BLaER1 (cell line): ENCODE data around the gene SERTAD4.

Experiments
- H3K27ac ChIP-seq: shearing (Covaris generic); formaldehyde crosslinking; 2 replicates; pipeline ENCODE4 v1.8.1; 2022
- H3K27me3 ChIP-seq: shearing (Covaris generic); formaldehyde crosslinking; 2 replicates; pipeline ENCODE4 v1.8.1; 2022
- H3K36me3 ChIP-seq: shearing (Covaris generic); formaldehyde crosslinking; 2 replicates; pipeline ENCODE4 v1.8.1; 2022
- H3K4me1 ChIP-seq: shearing (Covaris generic); formaldehyde crosslinking; 2 replicates; pipeline ENCODE4 v1.8.1; 2022
- H3K4me2 ChIP-seq: shearing (Covaris generic); formaldehyde crosslinking; 2 replicates; pipeline ENCODE4 v1.8.1; 2022
- H3K4me3 ChIP-seq: shearing (Covaris generic); formaldehyde crosslinking; 2 replicates; pipeline ENCODE4 v1.8.1; 2022
- H3K9ac ChIP-seq: shearing (Covaris generic); formaldehyde crosslinking; 2 replicates; pipeline ENCODE4 v1.8.1; 2022
- H3K9me3 ChIP-seq: shearing (Covaris generic); formaldehyde crosslinking; 2 replicates; pipeline ENCODE4 v1.8.1; 2022
- H4K20me1 ChIP-seq: shearing (Covaris generic); formaldehyde crosslinking; 2 replicates; pipeline ENCODE4 v1.8.1; 2022
- Cebpa-rat ChIP-seq: shearing (Covaris generic); IDR thresholded peaks from 2 replicates; pipeline ENCODE4 v1.8.1; 2022

Gene SERTAD4

DNA sequence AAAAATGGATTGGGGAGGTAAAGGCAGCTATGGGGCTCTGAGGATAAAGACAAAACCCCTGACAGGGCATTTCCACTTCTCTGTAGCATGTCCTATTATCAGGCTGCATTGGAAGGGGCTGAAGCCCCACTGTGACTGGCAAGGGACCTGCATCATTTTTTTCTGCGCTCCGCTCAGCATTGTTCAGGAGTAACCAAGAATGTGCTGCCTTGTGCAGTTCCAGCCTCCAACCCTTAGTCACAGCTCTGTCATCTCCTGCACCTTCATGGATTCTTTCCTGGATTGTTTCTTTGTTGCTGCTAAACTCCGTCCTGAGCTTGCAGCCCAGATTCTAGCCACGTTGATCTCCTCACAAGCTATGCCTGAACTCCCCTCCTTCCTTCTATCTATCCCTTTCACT is 37.4 kb downstream of the SERTAD4 start:
- H3K27me3 ChIP-seq: no peaks in the 10 kb centered on the region
- H3K9me3 ChIP-seq: no peaks in the 10 kb centered on the region
- H3K36me3 ChIP-seq: no peaks in the 10 kb centered on the region
- no peak overlapping the region for H3K4me2 ChIP-seq
- H3K4me3 ChIP-seq: no peak overlapping the region
- H3K27ac ChIP-seq: no peak overlapping the region
- H3K9ac ChIP-seq: no peak overlapping the region
- TF ChIP-seq Cebpa-rat: no peak
- H4K20me1 ChIP-seq: no peaks in the 10 kb centered on the region
- H3K4me1 ChIP-seq: no peaks in the 10 kb centered on the region

DNA sequence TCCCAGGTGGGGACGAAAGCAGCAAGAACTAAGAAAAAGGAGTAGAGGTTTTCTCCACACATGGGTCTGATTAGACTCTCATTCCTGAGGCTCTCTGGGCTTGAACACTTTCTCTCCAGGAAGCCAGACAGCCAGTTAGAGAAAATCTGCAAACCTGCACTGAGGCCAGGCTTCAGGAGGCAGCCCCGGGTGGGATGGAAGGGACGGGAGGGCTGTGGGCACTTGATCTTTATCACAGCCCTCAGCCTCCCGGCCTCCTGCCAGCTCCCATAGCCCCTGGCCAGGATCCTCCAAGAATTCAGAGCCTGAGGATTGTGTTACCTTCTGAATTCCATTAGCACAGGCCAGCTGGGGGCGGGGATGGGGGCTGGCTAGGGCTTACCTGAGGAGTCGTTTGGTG is 40.1 kb downstream of the SERTAD4 start:
- Histone ChIP-seq H3K9me3 (no peaks in the 10 kb centered on the region), H3K4me2 (no peak overlapping the region), H3K4me3 (no peak overlapping the region), H3K27ac (no peak overlapping the region), H3K4me1 (no peaks in the 10 kb centered on the region), H3K36me3 (no peaks in the 10 kb centered on the region), H3K27me3 (no peaks in the 10 kb centered on the region), H3K9ac (no peak overlapping the region), H4K20me1 (no peaks in the 10 kb centered on the region)
- TF ChIP-seq Cebpa-rat: no peak

DNA sequence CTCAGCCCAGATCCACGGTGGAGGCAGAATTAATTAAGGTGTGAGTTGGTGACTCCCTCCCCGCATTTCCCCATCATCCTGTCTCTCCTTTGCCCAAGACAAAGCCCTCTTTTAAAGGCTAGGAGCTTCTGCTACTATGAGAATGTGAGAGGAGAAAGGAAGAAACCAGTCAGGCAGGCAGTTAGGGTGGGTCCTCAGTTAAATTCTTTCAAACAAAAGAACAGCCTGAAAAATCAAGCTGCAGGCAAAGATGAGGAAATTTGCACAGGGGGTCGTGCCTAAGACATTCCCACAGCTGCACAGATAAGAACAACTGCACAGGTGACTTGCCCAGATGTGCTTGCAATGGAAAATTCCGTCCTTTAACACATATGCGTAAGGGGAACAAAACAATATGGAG is 47.6 kb downstream of the SERTAD4 start:
- H3K27me3 ChIP-seq: no peaks in the 10 kb centered on the region
- H3K27ac ChIP-seq: no peak overlapping the region
- H3K4me2 ChIP-seq: no peak overlapping the region
- H3K9me3 ChIP-seq: peaks cover 29% of the 10 kb centered on the region
- no peak for TF ChIP-seq Cebpa-rat
- no peaks in the 10 kb centered on the region for H3K4me1 ChIP-seq
- no peak overlapping the region for H3K4me3 ChIP-seq
- no peaks in the 10 kb centered on the region for H4K20me1 ChIP-seq
- no peak overlapping the region for H3K9ac ChIP-seq
- H3K36me3 ChIP-seq: no peaks in the 10 kb centered on the region

DNA sequence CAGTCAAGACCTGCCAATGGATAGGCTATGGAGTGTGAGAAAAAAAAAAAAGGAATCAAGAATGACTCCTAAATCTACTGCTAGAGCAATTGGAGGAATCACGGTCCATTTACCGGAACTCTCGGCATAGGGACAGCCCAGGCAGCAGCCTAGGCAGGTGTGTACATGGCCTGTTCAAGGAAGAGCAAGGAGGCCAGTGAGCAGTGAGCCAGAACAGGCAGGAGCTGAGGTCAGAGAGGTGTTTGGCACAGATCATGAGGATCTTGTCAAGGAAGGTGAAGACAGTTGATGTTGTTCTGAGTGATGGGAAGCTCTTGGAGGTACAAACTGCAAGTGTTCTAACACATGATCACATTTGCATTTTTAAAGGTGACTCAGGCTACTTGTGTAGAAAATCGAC is 55.5 kb downstream of the SERTAD4 start:
- Histone ChIP-seq H3K36me3 (no peaks in the 10 kb centered on the region), H3K9ac (no peak overlapping the region), H3K27me3 (peaks cover 27% of the 10 kb centered on the region), H3K4me3 (no peak overlapping the region), H3K4me2 (no peak overlapping the region), H3K4me1 (no peaks in the 10 kb centered on the region), H3K27ac (no peak overlapping the region), H3K9me3 (no peaks in the 10 kb centered on the region), H4K20me1 (no peaks in the 10 kb centered on the region)
- no peak for TF ChIP-seq Cebpa-rat

DNA sequence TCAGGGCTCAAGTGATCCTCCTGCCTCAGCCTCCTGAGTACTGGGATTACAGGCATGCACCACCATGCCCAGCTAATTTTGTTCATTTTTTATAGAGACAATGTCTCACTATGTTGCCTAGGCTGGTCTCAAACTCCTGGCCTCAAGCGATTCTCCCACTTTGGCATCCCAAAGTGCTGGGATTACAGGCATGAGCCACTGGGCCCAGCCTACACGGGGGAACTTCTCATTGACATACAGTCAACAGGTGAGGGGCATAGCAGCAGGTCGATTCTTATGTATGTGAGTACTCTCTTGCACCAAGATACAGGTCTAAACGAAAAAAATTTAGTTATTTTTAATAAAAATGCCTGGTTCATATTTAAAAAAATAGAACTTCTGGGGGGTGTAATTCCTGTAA is 56.7 kb downstream of the SERTAD4 start:
- Histone ChIP-seq H3K27ac (no peak overlapping the region), H3K36me3 (no peaks in the 10 kb centered on the region), H3K9ac (no peak overlapping the region), H3K27me3 (peaks cover 34% of the 10 kb centered on the region), H3K4me3 (no peak overlapping the region), H3K4me2 (no peak overlapping the region), H3K4me1 (no peaks in the 10 kb centered on the region), H4K20me1 (no peaks in the 10 kb centered on the region), H3K9me3 (no peaks in the 10 kb centered on the region)
- TF ChIP-seq Cebpa-rat: no peak

DNA sequence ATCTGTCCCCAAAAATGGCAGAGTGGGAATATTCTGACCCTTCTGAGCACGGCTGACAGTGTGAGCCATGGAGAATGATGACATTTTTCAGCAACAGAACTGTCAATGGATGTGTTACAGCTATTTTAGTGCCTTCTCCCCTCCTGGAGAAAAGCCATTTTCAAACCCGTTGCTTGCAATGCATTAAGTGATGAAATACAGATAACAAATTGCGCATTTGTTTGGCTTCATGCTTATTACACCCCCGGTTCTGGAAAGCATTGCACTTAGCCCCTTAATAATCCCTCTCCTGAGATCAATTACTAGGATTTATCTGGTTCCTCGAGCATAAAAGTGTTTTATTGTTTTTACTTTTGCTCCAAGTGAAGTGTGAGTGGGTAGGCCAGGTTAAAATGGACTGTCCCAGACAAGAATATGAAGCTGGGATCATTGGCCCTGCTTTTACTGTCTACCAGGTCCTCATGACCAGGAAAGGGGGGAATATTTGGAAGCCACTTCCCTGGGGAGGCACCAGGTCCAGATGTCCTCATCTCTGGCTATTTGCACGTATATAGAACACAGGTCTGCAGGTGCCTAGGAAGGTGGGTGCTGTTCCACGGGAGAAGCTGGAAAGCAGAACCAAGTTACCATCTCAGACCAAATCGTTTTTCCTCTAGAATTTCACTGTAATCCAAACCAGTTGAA is 58.6 kb downstream of the SERTAD4 start:
- no peak overlapping the region for H3K27ac ChIP-seq
- TF ChIP-seq Cebpa-rat: no peak
- peaks cover 41% of the 10 kb centered on the region for H3K27me3 ChIP-seq
- no peak overlapping the region for H3K4me2 ChIP-seq
- no peaks in the 10 kb centered on the region for H4K20me1 ChIP-seq
- H3K9me3 ChIP-seq: no peaks in the 10 kb centered on the region
- H3K4me1 ChIP-seq: no peaks in the 10 kb centered on the region
- no peak overlapping the region for H3K4me3 ChIP-seq
- H3K9ac ChIP-seq: no peak overlapping the region
- H3K36me3 ChIP-seq: no peaks in the 10 kb centered on the region

DNA sequence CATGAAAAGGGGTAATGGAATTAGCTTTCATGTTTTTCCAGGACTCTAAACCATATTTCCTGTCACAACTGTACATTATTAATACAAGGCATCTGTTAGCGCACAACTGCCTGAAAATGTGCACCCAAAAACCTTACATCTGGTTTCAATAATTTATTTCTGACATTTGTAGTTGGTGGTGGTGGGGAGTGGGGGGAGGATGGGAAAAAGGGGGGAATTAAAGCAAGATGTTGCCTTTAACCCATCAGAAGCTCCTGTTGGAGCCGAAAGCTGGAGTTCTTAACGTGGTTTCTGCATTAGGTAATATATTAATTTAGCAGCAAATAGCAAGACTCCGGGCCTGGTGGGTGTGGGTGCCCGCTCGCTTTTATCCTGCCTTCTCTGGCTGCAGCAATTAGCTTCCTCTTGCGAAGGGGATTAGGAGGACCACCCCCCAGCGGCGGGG is 59.2 kb downstream of the SERTAD4 start:
- H3K36me3 ChIP-seq: no peaks in the 10 kb centered on the region
- no peaks in the 10 kb centered on the region for H3K4me1 ChIP-seq
- peak overlapping the region; percentile 58 for H3K4me3 ChIP-seq
- no peaks in the 10 kb centered on the region for H4K20me1 ChIP-seq
- no peak for TF ChIP-seq Cebpa-rat
- no peak overlapping the region for H3K9ac ChIP-seq
- no peak overlapping the region for H3K27ac ChIP-seq
- H3K4me2 ChIP-seq: peak overlapping the region; percentile 73
- no peaks in the 10 kb centered on the region for H3K9me3 ChIP-seq
- peaks cover 41% of the 10 kb centered on the region for H3K27me3 ChIP-seq

DNA sequence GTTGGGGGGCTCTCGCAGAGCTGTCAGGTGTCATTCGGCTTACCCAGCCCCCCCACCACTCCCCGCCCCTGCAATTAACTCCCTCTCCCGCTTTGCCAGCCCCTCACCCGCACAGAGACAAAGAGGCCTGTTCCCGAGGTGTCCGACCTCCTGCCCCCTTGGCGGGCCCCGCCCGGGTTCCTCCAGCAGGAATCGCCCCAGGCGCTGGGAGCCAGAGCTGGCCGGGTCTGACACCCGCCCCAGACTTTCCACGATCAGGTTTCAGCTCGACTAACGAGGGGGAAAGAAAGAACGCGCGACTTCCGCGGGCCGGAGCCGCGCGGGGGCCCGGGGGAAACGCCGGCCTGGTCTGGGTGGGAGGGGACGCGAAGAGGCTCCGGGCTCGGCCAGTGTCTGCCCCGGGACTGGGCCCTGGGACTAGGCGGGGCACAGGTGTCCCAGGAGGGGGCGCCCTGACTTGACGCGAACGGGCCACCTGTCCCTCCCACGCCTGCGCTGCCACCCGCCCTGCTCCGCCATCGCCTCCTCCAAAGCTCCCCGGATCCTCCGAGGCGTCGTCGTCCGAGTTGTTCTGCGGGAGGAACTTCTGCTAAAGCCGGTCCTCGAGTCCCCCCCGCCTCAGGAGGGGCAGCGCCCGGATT is 59.8 kb downstream of the SERTAD4 start:
- H3K36me3 ChIP-seq: no peaks in the 10 kb centered on the region
- H3K4me3 ChIP-seq: peak overlapping the region; percentile 58
- no peak for TF ChIP-seq Cebpa-rat
- H4K20me1 ChIP-seq: no peaks in the 10 kb centered on the region
- H3K4me1 ChIP-seq: no peaks in the 10 kb centered on the region
- H3K9me3 ChIP-seq: no peaks in the 10 kb centered on the region
- no peak overlapping the region for H3K9ac ChIP-seq
- peaks cover 41% of the 10 kb centered on the region for H3K27me3 ChIP-seq
- no peak overlapping the region for H3K27ac ChIP-seq
- peak overlapping the region; percentile 73 for H3K4me2 ChIP-seq

DNA sequence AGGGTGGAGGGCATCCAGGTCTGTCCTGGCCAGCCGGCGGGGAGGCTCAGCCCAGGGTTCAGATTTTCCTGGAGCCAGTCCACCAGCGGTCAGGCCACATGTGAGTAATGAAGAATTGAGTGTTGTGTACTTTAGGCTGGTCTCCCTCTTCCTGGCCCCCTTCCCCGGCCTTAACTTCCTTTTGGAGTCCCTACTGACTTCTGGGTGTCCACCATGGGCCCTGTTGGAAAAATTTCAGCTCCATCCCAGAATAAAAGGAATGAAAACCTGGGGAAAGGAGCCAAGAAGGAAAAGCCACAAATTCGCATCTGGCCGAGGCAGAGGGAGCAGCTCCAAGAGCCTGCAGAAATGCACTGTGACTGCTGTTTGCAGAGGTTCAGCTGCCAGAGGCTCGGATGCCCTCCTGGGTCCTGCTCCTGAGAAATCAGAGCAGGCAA is 60.6 kb downstream of the SERTAD4 start:
- Histone ChIP-seq H3K4me2 (no peak overlapping the region), H4K20me1 (no peaks in the 10 kb centered on the region), H3K4me3 (no peak overlapping the region), H3K9ac (no peak overlapping the region), H3K27ac (no peak overlapping the region), H3K27me3 (peaks cover 41% of the 10 kb centered on the region), H3K9me3 (no peaks in the 10 kb centered on the region), H3K4me1 (no peaks in the 10 kb centered on the region), H3K36me3 (no peaks in the 10 kb centered on the region)
- TF ChIP-seq Cebpa-rat: no peak

DNA sequence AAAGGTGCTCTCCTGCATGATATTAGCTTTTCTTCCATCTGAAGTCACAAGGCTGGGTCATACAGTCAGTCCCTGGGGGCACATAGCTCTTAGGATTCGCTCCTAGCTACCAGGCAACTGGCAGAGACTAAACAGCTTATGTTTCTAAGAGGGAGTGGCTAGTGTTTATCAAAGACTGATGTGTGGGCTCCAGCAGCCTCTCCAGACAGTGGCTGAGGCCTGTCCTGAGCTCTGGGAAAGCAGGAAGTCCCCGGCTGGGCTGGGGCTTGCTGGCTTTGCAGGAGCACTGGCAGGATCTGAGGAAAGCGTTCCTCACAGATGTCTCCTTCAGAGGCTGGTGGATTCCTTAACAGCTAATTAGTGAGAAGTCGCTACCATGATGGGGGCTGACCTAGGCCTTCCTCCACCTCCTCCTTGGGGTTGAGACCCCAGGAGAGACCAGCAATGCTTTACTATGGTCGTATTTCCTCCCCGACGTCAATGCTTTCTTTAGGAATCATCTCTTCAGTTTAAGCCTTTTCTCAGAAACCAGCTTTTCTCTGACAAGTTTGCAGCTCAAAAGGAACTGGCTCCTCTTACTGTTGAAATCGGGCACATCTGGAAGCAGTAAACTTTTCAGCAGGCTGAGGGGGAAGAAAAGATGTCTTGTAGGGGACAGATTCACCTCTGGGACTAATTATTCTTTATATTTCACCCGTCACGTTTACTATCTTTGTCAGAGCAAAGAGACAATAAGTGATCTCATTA is 62.6 kb downstream of the SERTAD4 start:
- Histone ChIP-seq H3K27ac (no peak overlapping the region), H3K9me3 (no peaks in the 10 kb centered on the region), H3K4me1 (no peaks in the 10 kb centered on the region), H3K4me2 (no peak overlapping the region), H3K4me3 (no peak overlapping the region), H4K20me1 (no peaks in the 10 kb centered on the region), H3K9ac (no peak overlapping the region), H3K36me3 (no peaks in the 10 kb centered on the region), H3K27me3 (peaks cover 41% of the 10 kb centered on the region)
- TF ChIP-seq Cebpa-rat: no peak
